ENCODE data around the gene CC2D1B.

Gene CC2D1B

GRCh38 chr1:52352690-52353089, 13.3 kb downstream of the CC2D1B start:
- DNase-seq (ENCODE audit: low read depth), result no peak
- TF ChIP-seq, protein P1, sequence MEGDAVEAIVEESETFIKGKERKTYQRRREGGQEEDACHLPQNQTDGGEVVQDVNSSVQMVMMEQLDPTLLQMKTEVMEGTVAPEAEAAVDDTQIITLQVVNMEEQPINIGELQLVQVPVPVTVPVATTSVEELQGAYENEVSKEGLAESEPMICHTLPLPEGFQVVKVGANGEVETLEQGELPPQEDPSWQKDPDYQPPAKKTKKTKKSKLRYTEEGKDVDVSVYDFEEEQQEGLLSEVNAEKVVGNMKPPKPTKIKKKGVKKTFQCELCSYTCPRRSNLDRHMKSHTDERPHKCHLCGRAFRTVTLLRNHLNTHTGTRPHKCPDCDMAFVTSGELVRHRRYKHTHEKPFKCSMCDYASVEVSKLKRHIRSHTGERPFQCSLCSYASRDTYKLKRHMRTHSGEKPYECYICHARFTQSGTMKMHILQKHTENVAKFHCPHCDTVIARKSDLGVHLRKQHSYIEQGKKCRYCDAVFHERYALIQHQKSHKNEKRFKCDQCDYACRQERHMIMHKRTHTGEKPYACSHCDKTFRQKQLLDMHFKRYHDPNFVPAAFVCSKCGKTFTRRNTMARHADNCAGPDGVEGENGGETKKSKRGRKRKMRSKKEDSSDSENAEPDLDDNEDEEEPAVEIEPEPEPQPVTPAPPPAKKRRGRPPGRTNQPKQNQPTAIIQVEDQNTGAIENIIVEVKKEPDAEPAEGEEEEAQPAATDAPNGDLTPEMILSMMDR (IDR thresholded peaks at IDR 0.05; ENCODE audit: insufficient read depth, low read depth, low read length, missing control alignments), result no peak
- no peak overlapping the region for H3K4me3 ChIP-seq (ENCODE audit: low read length)

- TF ChIP-seq, protein P1 (IDR thresholded peaks at IDR 0.05; ENCODE audit: insufficient read depth, low read depth, low read length, missing control alignments), result peak; percentile 70
- no peak overlapping the region for H3K4me3 ChIP-seq (ENCODE audit: low read length)
- peak; percentile 63 for DNase-seq (ENCODE audit: low read depth)
Measured at GRCh38 chr1:52348704-52349300, 17.2 kb downstream of the CC2D1B start.

GRCh38 chr1:52346653-52347052, 19.4 kb downstream of the CC2D1B start:
- H3K4me3 ChIP-seq (ENCODE audit: low read length), result no peak overlapping the region
- DNase-seq (ENCODE audit: low read depth), result no peak
- TF ChIP-seq, protein P1 (IDR thresholded peaks at IDR 0.05; ENCODE audit: insufficient read depth, low read depth, low read length, missing control alignments), result no peak

DNA sequence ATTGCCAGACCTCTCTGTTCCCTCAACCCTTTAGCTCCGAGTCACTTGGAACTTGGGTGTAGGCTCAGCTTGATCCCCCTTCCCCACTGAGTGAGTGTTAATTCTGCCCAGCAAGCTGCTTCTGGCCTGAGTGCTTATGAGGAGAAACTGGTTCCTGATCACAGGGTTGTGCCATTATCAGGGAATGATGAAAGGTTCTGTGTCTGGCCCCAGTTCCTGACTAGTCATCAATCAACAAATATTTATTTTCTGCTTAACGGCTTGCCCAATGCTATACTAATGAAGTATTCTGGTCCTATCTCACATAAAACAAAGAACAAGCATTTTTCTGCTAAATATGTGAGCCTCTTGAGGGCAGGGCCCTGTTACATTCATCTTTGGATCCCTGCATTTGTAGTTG, 20.8 kb downstream of the CC2D1B start:
- peak; percentile 7 for DNase-seq (ENCODE audit: low read depth)
- TF ChIP-seq, protein P1 (IDR thresholded peaks at IDR 0.05; ENCODE audit: insufficient read depth, low read depth, low read length, missing control alignments), result no peak
- H3K4me3 ChIP-seq (ENCODE audit: low read length), result no peak overlapping the region

DNA sequence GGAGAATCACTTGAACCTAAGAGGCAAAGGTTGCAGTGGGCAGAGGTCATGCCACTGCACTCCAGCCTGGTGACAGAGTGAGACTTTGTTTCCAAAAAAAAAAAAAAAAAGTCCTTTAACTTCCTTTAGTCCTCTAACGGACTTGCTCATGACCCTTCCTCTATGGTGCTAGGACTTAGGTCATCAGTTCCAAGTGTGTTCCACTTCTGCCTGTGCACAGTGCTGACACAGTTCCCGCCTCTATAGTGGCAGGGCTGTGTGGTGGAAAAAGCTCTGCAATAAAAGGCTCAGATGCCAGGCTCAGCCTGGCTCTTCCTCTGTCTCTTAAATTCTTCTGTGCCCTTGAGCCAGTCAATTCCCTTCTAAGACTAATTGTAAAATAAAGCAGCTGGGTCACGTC, 22.0 kb downstream of the CC2D1B start:
- H3K4me3 ChIP-seq (ENCODE audit: low read length), result no peak overlapping the region
- TF ChIP-seq, protein P1 (IDR thresholded peaks at IDR 0.05; ENCODE audit: insufficient read depth, low read depth, low read length, missing control alignments), result no peak
- DNase-seq (ENCODE audit: low read depth), result no peak

GRCh38 chr1:52341655-52342260, 24.2 kb downstream of the CC2D1B start:
- TF ChIP-seq, protein P1 (IDR thresholded peaks at IDR 0.05; ENCODE audit: insufficient read depth, low read depth, low read length, missing control alignments), result no peak
- H3K4me3 ChIP-seq (ENCODE audit: low read length), result no peak overlapping the region
- no peak for DNase-seq (ENCODE audit: low read depth)

GRCh38 chr1:52337439-52337838, 28.6 kb downstream of the CC2D1B start:
- H3K4me3 ChIP-seq (ENCODE audit: low read length), result no peak overlapping the region
- TF ChIP-seq, protein P1 (IDR thresholded peaks at IDR 0.05; ENCODE audit: insufficient read depth, low read depth, low read length, missing control alignments), result no peak
- no peak for DNase-seq (ENCODE audit: low read depth)

Data from epithelial cell of esophagus (primary cell).